HG03460 (cell line): ENCODE measurements around the gene RIGI.
"Not testable (repeated sequence)": the region's sequence is repeated elsewhere in the genome, so short reads cannot be mapped to it uniquely, and the experiment has no call there.

Experiments
- ATAC-seq: cut with Tn5 transposase; IDR thresholded peaks from one replicate; pipeline ENCODE4 v1.9.1; 2021; ENCODE audit not compliant: unreplicated experiment

The RIGI gene

GRCh38 chr9:32533336-32533735, 7.3 kb upstream of the RIGI start:
- ATAC-seq: no peak

GRCh38 chr9:32526707-32527048, 682 bp upstream of the RIGI start:
- ATAC-seq: no peak

- ATAC-seq: peak; percentile 14
Observed at GRCh38 chr9:32525709-32526030, 326 bp downstream of the RIGI start.

GRCh38 chr9:32524892-32525708, 896 bp downstream of the RIGI start:
- ATAC-seq: peak; percentile 27

- not testable (repeated sequence) for ATAC-seq
Observed at GRCh38 chr9:32524558-32524891, 1.5 kb downstream of the RIGI start.

GRCh38 chr9:32523910-32524309, 2.1 kb downstream of the RIGI start:
- ATAC-seq: no peak

- no peak for ATAC-seq
Observed at GRCh38 chr9:32518276-32518675, 7.7 kb downstream of the RIGI start.

- ATAC-seq: no peak
Observed at GRCh38 chr9:32516241-32516640, 9.8 kb downstream of the RIGI start.

- ATAC-seq: no peak
Observed at GRCh38 chr9:32508728-32509127, 17.3 kb downstream of the RIGI start.

GRCh38 chr9:32503008-32503407, 23.0 kb downstream of the RIGI start:
- ATAC-seq: no peak

- ATAC-seq: no peak
Observed at GRCh38 chr9:32502464-32502863, 23.5 kb downstream of the RIGI start.

GRCh38 chr9:32501868-32502267, 24.1 kb downstream of the RIGI start:
- ATAC-seq: no peak

GRCh38 chr9:32500768-32501167, 25.2 kb downstream of the RIGI start:
- ATAC-seq: no peak

GRCh38 chr9:32497921-32498320, 28.1 kb downstream of the RIGI start:
- no peak for ATAC-seq

- ATAC-seq: no peak
Observed at GRCh38 chr9:32490601-32491000, 35.4 kb downstream of the RIGI start.

- no peak for ATAC-seq
Observed at GRCh38 chr9:32487981-32488380, 38.0 kb downstream of the RIGI start.

GRCh38 chr9:32486839-32487562, 39.0 kb downstream of the RIGI start:
- ATAC-seq: no peak

GRCh38 chr9:32483343-32483742, 42.7 kb downstream of the RIGI start:
- no peak for ATAC-seq
